Kidney (tissue), 14 donors: ENCODE results near the gene ARRDC5. TPM values are rescaled to one million over a fixed set of nuclear protein-coding genes. Genes with fewer than 3 reads are reported as not detected.

ENCODE experiments used
- DNase-seq, 5 donors: peaks; one replicate each; pipeline ENCODE4 v3.0.0-alpha.2; 2013 to 2020
- FAIRE-seq: peaks from 2 replicates; lab custom pipeline; 2012; peaks lifted over from hg19 to GRCh38; lab: Jason Lieb, UNC
- H3K27ac ChIP-seq, 2 donors: one replicate each; pipeline ENCODE4 v1.7.0; 2013; ENCODE audit warnings: low read depth in 2 of 2, low read length in 2 of 2, inconsistent platforms in 1 of 2
- H3K27me3 ChIP-seq: one replicate; pipeline ENCODE4 v1.7.1; 2013; ENCODE audit warnings: low read length, inconsistent platforms; ENCODE audit not compliant: control insufficient read depth, insufficient read depth
- H3K36me3 ChIP-seq, 3 donors: one replicate each; pipeline versions ENCODE4 v1.7.0 to v1.7.1; 2013; ENCODE audit warnings: low read length in 3 of 3, control low read depth in 1 of 3, inconsistent platforms in 1 of 3; ENCODE audit not compliant: insufficient read depth in 3 of 3, control insufficient read depth in 2 of 3
- H3K4me1 ChIP-seq, 3 donors: one replicate each; pipeline versions ENCODE4 v1.7.0 to v1.7.1; 2013; ENCODE audit warnings: low read length in 3 of 3, inconsistent platforms in 1 of 3, low read depth in 1 of 3; ENCODE audit not compliant: control insufficient read depth in 2 of 3, insufficient read depth in 2 of 3
- H3K4me3 ChIP-seq, 3 donors: one replicate each; pipeline versions ENCODE4 v1.7.0 to v1.8.1; 2013; ENCODE audit warnings: low read length in 3 of 3, control low read depth in 1 of 3, inconsistent platforms in 1 of 3
- H3K9ac ChIP-seq, 3 donors: one replicate each; pipeline versions ENCODE4 v1.7.0 to v1.7.1; 2013; ENCODE audit warnings: low read length in 3 of 3, control low read depth in 1 of 3, inconsistent platforms in 1 of 3
- H3K9me3 ChIP-seq, 3 donors: one replicate each; pipeline versions ENCODE4 v1.7.0 to v1.7.1; 2013; ENCODE audit warnings: low read length in 3 of 3, control low read depth in 1 of 3, inconsistent platforms in 1 of 3; ENCODE audit not compliant: control insufficient read depth in 2 of 3, insufficient read depth in 1 of 3
- intact Hi-C: fragments of 100-400 bp; cut with DNase I; formaldehyde crosslinking; loops from one replicate; pipeline ENCODE4 v1.11.1; 2022
- polyA plus RNA-seq: library from polyadenylated mRNA; stranded (reverse); fragments of 350-450 nt; fragmentation: Illumina TruSeq; extraction: RNeasy Lipid Tissue Mini Kit (QIAGEN cat#74804); gene quantifications from one replicate; pipeline ENCODE4 v1.2.3, GENCODE V29; 2014; ENCODE audit warnings: low read depth, low replicate concordance; ENCODE audit not compliant: insufficient read depth
- total RNA-seq: library from RNA; stranded (reverse); fragmentation: NEBNext Ultra II Directional; extraction: Animal tissue kit (Norgen Biotek cat#: 25700); gene quantifications from one replicate; pipeline ENCODE4 v1.2.1, GENCODE V29; 2021
- TF ChIP-seq, protein P1 (sequence below): IDR thresholded peaks from 3 replicates; pipeline ENCODE4 v1.5.1; 2012; ENCODE audit warnings: mild to moderate bottlenecking, moderate library complexity, borderline replicate concordance; ENCODE audit not compliant: insufficient read depth; ENCODE audit errors: extremely low read depth
- donor health status: control.
- donor health status: control.
- donor health status: control.
- donor health status: control.
- donor health status: control.
- donor health status: DM: yes; HTN: yes; CAD: no.
- donor health status: Normal renal cell carcinoma (clear cell type).

The ARRDC5 gene
- total and polyA plus RNA-seq, 2 donors from 2014 or later = 1.4 TPM; not detected in 1

DNA sequence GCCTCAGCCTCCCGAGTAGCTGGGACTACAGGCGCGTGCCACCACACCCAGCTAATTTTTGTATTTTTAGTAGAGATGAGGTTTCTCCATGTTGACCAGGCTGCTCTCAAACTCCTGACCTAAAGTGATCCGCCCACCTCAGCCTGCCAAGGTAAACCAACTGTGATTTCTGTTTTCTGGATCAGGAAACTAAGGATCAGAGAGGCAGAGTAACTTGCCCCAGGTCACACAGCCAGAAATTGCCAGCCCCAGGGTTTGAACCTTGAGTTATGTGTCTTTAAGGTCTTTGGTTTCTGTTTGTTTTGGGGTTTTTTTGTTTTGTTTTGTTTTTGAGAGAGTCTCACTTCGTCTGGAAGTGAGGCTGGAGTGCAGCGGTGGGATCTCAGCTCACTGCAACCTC lies 31.0 kb downstream of the ARRDC5 start:
- FAIRE-seq = no peak

DNA sequence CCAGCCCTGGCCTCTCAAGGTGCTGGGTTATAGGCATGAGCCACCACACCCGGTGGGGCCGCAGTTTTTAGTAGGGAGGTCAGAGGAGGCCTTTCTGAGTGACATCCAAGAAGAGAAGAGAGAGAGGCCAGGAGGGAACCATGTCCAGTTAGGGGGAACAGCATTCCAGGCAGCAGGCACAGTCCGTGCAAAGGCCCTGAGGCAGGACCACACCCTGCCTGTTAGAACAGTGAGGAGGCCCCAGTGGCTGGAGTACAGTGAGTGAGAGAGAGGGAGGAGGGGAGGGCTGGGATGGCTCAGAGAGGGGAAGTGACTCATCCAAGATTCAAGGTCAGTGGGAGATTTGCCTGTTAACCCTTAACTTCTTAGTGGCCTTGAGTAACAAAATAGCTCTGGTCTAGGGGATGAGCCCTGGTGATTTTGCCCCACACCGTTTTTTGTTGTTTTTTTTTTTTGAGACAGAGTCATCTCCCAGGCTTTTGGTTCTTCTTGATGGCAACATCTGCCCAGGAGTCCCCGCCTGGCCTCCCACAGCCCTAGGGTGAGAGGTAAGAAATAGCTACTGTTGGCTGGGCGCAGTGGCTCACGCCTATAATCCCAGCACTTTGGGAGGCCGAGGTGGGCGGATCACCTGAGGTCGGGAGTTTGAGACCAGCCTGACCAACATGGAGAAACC lies 32.5 kb downstream of the ARRDC5 start:
- peaks cover 0 to 8% (median 8%) of the 10 kb centered on the region in 3 donors for H3K4me1 ChIP-seq
- H3K9ac ChIP-seq = no peak overlapping the region
- no peaks in the 10 kb centered on the region for H3K27me3 ChIP-seq
- H3K4me3 ChIP-seq = no peak overlapping the region
- TF ChIP-seq, protein P1, sequence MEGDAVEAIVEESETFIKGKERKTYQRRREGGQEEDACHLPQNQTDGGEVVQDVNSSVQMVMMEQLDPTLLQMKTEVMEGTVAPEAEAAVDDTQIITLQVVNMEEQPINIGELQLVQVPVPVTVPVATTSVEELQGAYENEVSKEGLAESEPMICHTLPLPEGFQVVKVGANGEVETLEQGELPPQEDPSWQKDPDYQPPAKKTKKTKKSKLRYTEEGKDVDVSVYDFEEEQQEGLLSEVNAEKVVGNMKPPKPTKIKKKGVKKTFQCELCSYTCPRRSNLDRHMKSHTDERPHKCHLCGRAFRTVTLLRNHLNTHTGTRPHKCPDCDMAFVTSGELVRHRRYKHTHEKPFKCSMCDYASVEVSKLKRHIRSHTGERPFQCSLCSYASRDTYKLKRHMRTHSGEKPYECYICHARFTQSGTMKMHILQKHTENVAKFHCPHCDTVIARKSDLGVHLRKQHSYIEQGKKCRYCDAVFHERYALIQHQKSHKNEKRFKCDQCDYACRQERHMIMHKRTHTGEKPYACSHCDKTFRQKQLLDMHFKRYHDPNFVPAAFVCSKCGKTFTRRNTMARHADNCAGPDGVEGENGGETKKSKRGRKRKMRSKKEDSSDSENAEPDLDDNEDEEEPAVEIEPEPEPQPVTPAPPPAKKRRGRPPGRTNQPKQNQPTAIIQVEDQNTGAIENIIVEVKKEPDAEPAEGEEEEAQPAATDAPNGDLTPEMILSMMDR = no peak
- H3K36me3 ChIP-seq = no peaks in the 10 kb centered on the region
- no peaks in the 10 kb centered on the region for H3K9me3 ChIP-seq
- intact Hi-C loops = loop anchor here (5.0 kb wide), 1 partner anchor 162 kb away; no protein-coding TSS in a partner anchor
- DNase-seq = no peak
- no peak overlapping the region for H3K27ac ChIP-seq
- no peak for FAIRE-seq

More for the DNA sequence above, 31.0 kb downstream of the ARRDC5 start:
- Histone ChIP-seq H3K27me3 (no peaks in the 10 kb centered on the region), H3K36me3 (no peaks in the 10 kb centered on the region), H3K27ac (no peak overlapping the region), H3K9me3 (no peaks in the 10 kb centered on the region), H3K9ac (no peak overlapping the region), H3K4me1 (peaks cover 0 to 4% (median 4%) of the 10 kb centered on the region in 3 donors), H3K4me3 (no peak overlapping the region)
- intact Hi-C loops = loop anchor here (5.0 kb wide), 1 partner anchor 161 kb away; no protein-coding TSS in a partner anchor
- DNase-seq = no peak
- TF ChIP-seq, protein P1 = no peak

GRCh38 chr19:4868286-4868834 lies 34.3 kb downstream of the ARRDC5 start:
- FAIRE-seq (no peak), DNase-seq (no peak)
- Histone ChIP-seq H3K36me3 (no peaks in the 10 kb centered on the region), H3K27ac (no peak overlapping the region), H3K9me3 (no peaks in the 10 kb centered on the region), H3K9ac (no peak overlapping the region), H3K4me3 (no peak overlapping the region), H3K27me3 (no peaks in the 10 kb centered on the region), H3K4me1 (peaks cover 0 to 8% (median 8%) of the 10 kb centered on the region in 3 donors)
- intact Hi-C loops = no loop called here
- TF ChIP-seq, protein P1 = no peak
